ENCODE data around the gene KLB.

The KLB gene

GRCh38 chr4:39433878-39434492, 27.3 kb downstream of the KLB start:
- DNase-seq, result no peak
- Histone ChIP-seq H3K9me3 (no peaks in the 10 kb centered on the region), H3K36me3 (no peaks in the 10 kb centered on the region), H3K4me3 (ENCODE audit: low read depth, low read length) (no peak overlapping the region), H3K27me3 (no peaks in the 10 kb centered on the region), H3K4me1 (no peaks in the 10 kb centered on the region)
- no peak for TF ChIP-seq CTCF (IDR thresholded peaks at IDR 0.05; ENCODE audit: low read depth, low read length)

- no peak for DNase-seq
- Histone ChIP-seq H3K4me3 (ENCODE audit: low read depth, low read length) (no peak overlapping the region), H3K4me1 (no peaks in the 10 kb centered on the region), H3K9me3 (no peaks in the 10 kb centered on the region), H3K36me3 (no peaks in the 10 kb centered on the region), H3K27me3 (no peaks in the 10 kb centered on the region)
- no peak for TF ChIP-seq CTCF (IDR thresholded peaks at IDR 0.05; ENCODE audit: low read depth, low read length)
These were observed 29.2 kb downstream of the KLB start for GRCh38 chr4:39435659-39436563.

- H3K9me3 ChIP-seq, result no peaks in the 10 kb centered on the region
- TF ChIP-seq CTCF (IDR thresholded peaks at IDR 0.05; ENCODE audit: low read depth, low read length), result no peak
- no peaks in the 10 kb centered on the region for H3K27me3 ChIP-seq
- no peaks in the 10 kb centered on the region for H3K4me1 ChIP-seq
- no peak overlapping the region for H3K4me3 ChIP-seq (ENCODE audit: low read depth, low read length)
- DNase-seq, result no peak
- H3K36me3 ChIP-seq, result no peaks in the 10 kb centered on the region
These were observed 34.9 kb downstream of the KLB start for GRCh38 chr4:39441593-39441992.

- Histone ChIP-seq H3K4me3 (ENCODE audit: low read depth, low read length) (no peak overlapping the region), H3K4me1 (no peaks in the 10 kb centered on the region), H3K9me3 (no peaks in the 10 kb centered on the region), H3K36me3 (no peaks in the 10 kb centered on the region), H3K27me3 (no peaks in the 10 kb centered on the region)
- DNase-seq, result no peak
- no peak for TF ChIP-seq CTCF (IDR thresholded peaks at IDR 0.05; ENCODE audit: low read depth, low read length)
These were observed 36.3 kb downstream of the KLB start for GRCh38 chr4:39442998-39443397.

GRCh38 chr4:39446483-39446841, 39.7 kb downstream of the KLB start:
- Histone ChIP-seq H3K4me1 (no peaks in the 10 kb centered on the region), H3K9me3 (no peaks in the 10 kb centered on the region), H3K4me3 (ENCODE audit: low read depth, low read length) (no peak overlapping the region), H3K36me3 (peaks cover 9% of the 10 kb centered on the region), H3K27me3 (no peaks in the 10 kb centered on the region)
- TF ChIP-seq CTCF (IDR thresholded peaks at IDR 0.05; ENCODE audit: low read depth, low read length), result no peak
- DNase-seq, result no peak
